Activated CD4-positive, CD25-positive, alpha-beta regulatory T cell treated with anti-CD3 and anti-CD28 coated beads, Interleukin-2, amount 50 U/mL, for 72 hours (primary cell): ENCODE results near the gene CALML6.
"Not testable (repeated sequence)": the region's sequence is repeated elsewhere in the genome, so short reads cannot be mapped to it uniquely, and the experiment has no call there.

Source experiments
- DNase-seq: peaks from one replicate; pipeline ENCODE4 v3.0.0; 2021

The CALML6 gene

GRCh38 chr1:1926346-1926811 lies 11.3 kb downstream of the CALML6 start:
- no peak for DNase-seq

- DNase-seq: no peak
Measured at GRCh38 chr1:1926886-1927660, 12.0 kb downstream of the CALML6 start.

- no peak for DNase-seq
Measured at GRCh38 chr1:1927751-1928150, 12.7 kb downstream of the CALML6 start.

DNA sequence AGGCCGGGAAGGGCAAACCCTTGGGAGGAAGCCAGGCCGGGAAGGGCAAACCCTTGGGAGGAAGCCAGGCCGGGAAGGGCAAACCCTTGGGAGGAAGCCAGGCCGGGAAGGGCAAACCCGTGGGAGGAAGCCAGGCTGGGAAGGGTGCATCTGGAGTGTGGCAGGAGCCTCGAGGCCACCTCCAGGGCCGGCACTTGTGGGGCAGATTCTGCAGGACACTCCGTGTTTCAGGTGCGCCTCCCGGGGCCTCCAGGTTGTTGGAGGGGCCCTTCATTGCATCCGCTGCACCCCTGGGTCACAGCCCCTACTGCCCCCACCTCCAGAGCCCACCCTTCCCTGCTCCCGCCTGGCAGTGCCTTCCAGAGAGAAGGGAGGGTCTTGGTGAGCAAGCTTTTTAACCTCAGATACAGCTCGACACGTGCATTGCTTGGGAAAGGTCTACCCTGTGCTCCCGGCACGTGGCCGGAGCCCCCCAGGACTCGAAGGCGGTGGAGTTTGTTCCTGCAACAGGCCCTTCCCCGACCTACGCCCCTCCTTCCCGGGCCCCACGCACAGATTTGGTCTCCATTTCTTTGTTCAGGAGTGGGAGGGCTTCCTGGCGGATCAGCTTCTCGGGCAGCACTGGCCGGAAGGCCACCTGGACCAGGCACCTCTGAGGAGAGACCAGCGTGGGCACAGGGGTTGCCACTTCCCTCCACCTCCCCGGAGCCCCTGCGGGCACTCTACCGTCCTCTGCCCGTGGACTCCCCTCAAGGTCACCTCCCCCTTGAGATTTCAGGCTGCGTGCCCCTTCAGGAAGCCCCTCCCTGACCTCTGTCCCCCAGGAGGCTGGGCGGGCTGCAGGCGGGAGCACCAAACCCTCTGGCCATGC lies 13.4 kb downstream of the CALML6 start:
- DNase-seq: no peak

DNA sequence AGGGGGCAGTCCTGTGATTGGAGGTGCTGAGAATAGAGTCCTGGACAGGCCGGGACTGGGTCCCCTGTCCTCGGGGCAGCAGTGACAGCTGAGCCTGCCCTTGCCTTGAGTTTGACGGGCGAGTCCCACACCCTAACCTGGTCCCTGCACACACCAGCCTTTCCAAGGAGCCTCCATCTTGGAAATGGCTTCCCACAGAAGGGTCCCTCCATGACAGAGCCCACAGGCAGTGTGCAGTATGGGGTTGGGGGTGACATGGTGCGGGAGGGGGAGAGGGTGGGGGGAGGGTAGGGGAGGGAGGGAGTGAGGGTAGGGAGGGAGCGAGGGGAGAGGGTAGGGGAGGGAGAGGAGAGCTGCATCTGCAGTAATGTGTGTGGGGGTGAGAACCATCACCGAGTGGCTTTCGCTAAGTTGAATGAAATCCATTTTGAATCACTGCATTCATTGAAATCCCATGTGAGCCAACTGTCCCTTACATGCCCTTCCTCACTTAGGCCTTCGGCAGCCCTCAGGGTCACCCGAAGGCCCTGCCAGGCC lies 14.1 kb downstream of the CALML6 start:
- no peak for DNase-seq

GRCh38 chr1:1929639-1930545 lies 14.8 kb downstream of the CALML6 start:
- DNase-seq: no peak

DNA sequence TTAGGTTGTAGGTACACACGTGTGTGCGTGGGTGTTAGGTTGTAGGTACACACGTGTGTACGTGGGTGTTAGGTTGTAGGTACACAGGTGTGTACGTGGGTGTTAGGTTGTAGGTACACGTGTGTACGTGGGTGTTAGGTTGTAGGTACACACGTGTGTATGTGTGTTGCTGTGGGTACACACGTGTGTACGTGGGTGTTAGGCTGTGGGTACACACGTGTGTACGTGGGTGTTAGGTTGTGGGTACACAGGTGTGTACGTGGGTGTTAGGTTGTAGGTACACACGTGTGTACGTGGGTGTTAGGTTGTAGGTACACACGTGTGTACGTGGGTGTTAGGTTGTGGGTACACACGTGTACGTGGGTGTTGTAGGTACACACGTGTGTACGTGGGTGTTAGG lies 19.8 kb downstream of the CALML6 start:
- DNase-seq: not testable (repeated sequence)

DNA sequence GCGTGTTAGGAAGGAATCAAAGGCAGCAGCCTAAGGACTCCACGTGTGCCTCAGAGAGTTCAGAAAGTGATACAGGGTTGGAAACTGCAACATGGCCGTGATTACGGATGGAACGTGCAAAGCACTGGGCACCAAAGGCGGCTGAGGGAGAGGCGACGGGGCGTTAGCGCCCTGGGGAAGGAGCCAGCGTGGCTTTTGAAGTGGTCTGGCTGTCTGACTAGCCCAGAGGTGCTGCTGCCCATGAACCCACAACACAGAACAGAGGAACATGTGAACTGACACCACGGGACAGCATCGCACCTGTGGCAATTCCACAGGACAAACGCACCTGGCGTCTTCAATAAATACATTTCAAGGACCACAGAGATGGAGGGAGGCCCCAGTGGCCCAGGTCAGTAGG lies 22.0 kb downstream of the CALML6 start:
- DNase-seq: no peak

DNA sequence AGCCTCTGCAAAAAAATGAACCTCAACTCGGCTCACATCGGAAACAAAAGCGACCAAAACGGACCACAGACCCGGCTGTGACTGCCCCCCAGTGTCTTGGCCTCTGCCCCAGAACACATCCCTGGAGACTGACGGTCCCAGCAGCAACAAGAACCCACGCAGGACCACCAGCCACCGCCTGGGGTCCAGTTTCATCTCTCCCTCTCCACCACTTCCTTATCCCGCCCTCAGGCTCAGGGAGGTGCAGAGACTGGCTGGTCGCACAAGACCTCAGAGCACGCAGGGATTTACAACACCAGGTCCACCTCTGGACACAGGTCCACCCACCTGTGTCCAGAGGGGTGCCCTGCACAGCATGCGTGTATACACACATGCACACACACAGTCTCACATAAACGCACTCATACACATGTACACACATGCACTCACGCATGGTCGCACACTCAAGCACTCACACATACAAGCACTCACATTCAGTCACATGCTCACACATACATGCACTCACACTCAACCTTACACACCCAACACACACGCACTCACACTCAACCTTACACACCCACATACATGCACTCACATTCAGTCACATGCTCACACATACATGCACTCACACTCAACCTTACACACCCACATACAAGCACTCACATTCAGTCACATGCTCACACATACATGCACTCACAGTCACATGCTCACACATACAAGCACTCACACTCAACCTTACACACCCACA lies 22.7 kb downstream of the CALML6 start:
- no peak for DNase-seq

GRCh38 chr1:1938276-1938573 lies 23.2 kb downstream of the CALML6 start:
- no peak for DNase-seq

- DNase-seq: no peak
Measured at GRCh38 chr1:1938613-1939295, 23.7 kb downstream of the CALML6 start.

- no peak for DNase-seq
Measured at GRCh38 chr1:1939296-1940122, 24.4 kb downstream of the CALML6 start.

- no peak for DNase-seq
Measured at GRCh38 chr1:1940123-1940425, 25.0 kb downstream of the CALML6 start.

DNA sequence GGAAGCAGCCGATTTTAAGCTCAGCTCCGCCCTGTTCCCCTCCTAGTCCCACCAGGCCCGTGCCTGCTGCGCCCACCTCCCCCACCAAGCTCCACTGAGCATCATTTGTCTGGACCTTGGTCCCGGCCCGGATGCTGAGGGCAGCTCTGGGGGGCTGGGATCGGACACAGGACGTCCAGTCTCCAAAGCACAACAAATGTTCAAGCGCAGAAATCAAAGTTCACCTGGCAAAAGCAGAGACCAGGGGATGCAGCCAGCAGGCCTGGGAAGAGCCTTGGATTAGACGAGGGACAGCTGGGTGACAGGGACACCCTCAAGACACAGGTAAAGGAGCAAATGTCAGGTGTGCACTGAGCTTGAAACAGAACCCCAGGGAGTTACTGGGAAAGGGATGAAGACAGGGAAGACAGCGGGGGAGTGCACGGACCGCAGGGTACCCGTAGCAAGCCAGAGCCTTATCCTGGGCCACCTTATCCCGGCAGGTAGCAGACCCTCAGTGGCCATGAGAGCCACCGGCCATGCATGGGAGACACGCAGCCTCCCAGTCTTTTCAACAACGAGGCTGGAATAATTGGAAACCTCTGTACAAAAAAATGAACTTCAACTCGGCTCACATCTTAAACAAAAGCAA lies 26.3 kb downstream of the CALML6 start:
- no peak for DNase-seq

DNA sequence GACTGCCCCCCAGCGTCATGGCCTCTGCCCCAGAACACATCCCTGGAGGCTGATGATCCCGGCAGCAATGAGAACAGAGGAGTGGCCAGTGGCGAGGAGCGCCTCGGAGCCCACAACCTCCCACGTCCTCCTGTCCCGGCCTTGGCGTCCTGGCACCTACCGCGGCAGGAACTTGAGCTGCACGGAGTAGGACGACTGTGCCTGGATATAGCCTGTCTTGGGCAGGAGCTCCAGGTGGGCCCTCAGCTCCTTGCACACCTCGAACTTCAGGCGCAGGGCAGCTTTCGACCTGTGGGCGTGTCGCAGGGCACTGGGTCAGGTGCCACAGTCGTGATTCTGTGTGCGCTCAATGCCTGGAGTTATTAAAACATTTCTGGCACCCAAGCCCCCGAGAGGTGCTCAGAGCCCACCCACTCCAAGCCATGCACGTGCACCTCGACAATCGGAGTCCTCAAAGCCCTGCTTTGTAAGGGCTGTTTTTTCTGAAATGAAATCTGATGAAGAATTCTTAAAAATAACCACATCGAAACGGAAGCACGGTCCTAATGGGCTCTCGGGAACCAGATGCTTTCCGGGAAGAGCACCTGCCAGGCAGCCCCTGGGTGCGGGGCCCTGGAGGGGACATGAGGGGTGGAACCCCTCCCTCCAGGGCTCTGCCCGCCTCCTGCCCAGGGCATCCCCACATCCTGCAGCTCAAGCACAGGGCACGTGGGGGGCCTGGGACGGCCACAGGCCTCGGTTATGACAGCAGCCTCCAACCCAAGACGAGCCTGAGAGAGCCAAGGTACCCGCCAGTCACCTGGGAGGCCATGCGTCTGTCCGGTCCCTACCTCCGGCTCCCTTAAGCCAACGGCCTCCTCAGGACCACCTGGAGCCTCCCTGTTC lies 27.1 kb downstream of the CALML6 start:
- no peak for DNase-seq

GRCh38 chr1:1942753-1943656 lies 27.9 kb downstream of the CALML6 start:
- DNase-seq: no peak

DNA sequence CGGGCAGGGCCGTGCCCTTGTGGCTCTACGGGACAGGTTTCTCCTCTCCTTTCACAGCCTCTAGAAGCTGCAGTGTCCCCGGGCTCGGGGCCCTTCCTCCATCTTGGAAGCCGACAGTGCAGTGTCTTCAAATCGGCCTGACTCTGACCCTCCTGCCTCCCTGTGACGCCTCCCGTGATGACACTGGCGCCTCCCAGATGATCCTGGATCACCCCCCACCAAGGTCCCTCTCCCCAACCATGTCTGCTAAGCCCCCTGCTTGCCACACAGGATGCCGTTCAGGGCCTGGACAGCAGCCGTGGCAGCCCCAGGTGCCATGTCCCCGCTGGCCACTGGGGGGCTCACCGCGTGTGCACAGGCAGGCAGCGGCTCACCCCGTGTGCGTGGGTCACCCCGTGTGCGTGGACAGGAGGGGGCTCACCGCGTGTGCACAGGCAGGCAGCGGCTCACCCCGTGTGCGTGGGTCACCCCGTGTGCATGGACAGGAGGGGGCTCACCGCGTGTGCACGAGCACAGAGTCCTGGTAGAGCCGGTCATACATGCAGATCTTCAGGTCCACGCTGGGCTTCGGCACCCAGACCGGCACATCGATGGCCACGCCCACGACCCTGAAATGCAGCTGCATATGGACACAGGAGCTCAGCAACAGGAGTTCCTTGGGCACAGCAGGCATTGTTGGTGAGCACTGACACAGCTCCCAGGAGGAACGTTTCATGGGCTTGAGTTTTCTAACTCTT lies 28.9 kb downstream of the CALML6 start:
- peak; percentile 65 for DNase-seq
